Astrocyte (in vitro differentiated cells and primary cell): ENCODE measurements around the gene MAGI3. TPM values are rescaled to one million over a fixed set of nuclear protein-coding genes. Genes with fewer than 3 reads are reported as not detected.
A peak's percentile ranks its signal among the peaks of the same experiment; 100 is the strongest.

Experiments
- DNase-seq: peaks from one replicate; pipeline ENCODE4 v3.0.0-alpha.2; 2010; ENCODE audit warnings: low read depth
- FAIRE-seq: peaks from 2 replicates; lab custom pipeline; 2011; peaks lifted over from hg19 to GRCh38; lab: Jason Lieb, UNC
- H2AFZ ChIP-seq: 2 replicates; pipeline ENCODE4 v1.6.0; 2012; ENCODE audit warnings: low read depth, low read length, inconsistent platforms
- H3K27ac ChIP-seq: 2 replicates; pipeline ENCODE4 v1.5.1; 2011; ENCODE audit warnings: low read depth, low read length, inconsistent platforms
- H3K27me3 ChIP-seq: 2 replicates; pipeline ENCODE4 v1.6.0; 2011; ENCODE audit warnings: low read length, inconsistent platforms; ENCODE audit not compliant: insufficient read depth
- H3K36me3 ChIP-seq: 2 replicates; pipeline ENCODE4 v1.5.1; 2011; ENCODE audit warnings: low read length, inconsistent platforms; ENCODE audit not compliant: insufficient read depth
- H3K4me1 ChIP-seq: 2 replicates; pipeline ENCODE4 v1.5.1; 2011; ENCODE audit warnings: low read length, inconsistent platforms; ENCODE audit not compliant: insufficient read depth
- H3K4me2 ChIP-seq: 2 replicates; pipeline ENCODE4 v1.6.0; 2012; ENCODE audit warnings: low read length, inconsistent platforms
- H3K4me3 ChIP-seq: 2 replicates; pipeline ENCODE4 v1.5.1; 2011; ENCODE audit warnings: low read depth, mild to moderate bottlenecking, low read length, inconsistent platforms; ENCODE audit not compliant: insufficient read depth
- H3K79me2 ChIP-seq: 2 replicates; pipeline ENCODE4 v1.6.0; 2012; ENCODE audit warnings: mild to moderate bottlenecking, low read length, inconsistent platforms; ENCODE audit not compliant: insufficient read depth
- H3K9ac ChIP-seq: 2 replicates; pipeline ENCODE4 v1.6.0; 2012; ENCODE audit warnings: mild to moderate bottlenecking, low read length, inconsistent platforms
- H3K9me3 ChIP-seq: 2 replicates; pipeline ENCODE4 v1.5.1; 2012; ENCODE audit warnings: low read depth, mild to moderate bottlenecking, low read length, inconsistent platforms; ENCODE audit not compliant: insufficient read depth
- H4K20me1 ChIP-seq: 2 replicates; pipeline ENCODE4 v1.6.0; 2012; ENCODE audit warnings: low read length, inconsistent platforms; ENCODE audit not compliant: insufficient read depth
- H3K27ac Mint-ChIP-seq: one replicate; pipeline ENCODE4 v1.8.0; 2021; ENCODE audit warnings: mild to moderate bottlenecking, mixed read lengths; ENCODE audit not compliant: unreplicated experiment
- H3K27me3 Mint-ChIP-seq: one replicate; pipeline ENCODE4 v1.8.0; 2021; ENCODE audit warnings: low read depth, mixed read lengths; ENCODE audit not compliant: unreplicated experiment
- H3K36me3 Mint-ChIP-seq: one replicate; pipeline ENCODE4 v1.8.0; 2021; ENCODE audit warnings: low read depth, mixed read lengths; ENCODE audit not compliant: unreplicated experiment
- H3K4me1 Mint-ChIP-seq: one replicate; pipeline ENCODE4 v1.8.0; 2021; ENCODE audit warnings: low read depth, mixed read lengths; ENCODE audit not compliant: unreplicated experiment
- H3K4me3 Mint-ChIP-seq: one replicate; pipeline ENCODE4 v1.8.0; 2021; ENCODE audit warnings: mild to moderate bottlenecking, moderate library complexity, mixed read lengths; ENCODE audit not compliant: unreplicated experiment
- H3K9me3 Mint-ChIP-seq: one replicate; pipeline ENCODE4 v1.8.0; 2021; ENCODE audit warnings: mild to moderate bottlenecking, mixed read lengths; ENCODE audit not compliant: unreplicated experiment
- CTCF ChIP-seq: IDR thresholded peaks from 2 replicates; pipeline ENCODE4 v1.5.1; 2011; ENCODE audit warnings: low read depth, mild to moderate bottlenecking, inconsistent platforms, low read length, moderate library complexity; ENCODE audit not compliant: insufficient read depth
- EZH2 ChIP-seq: IDR thresholded peaks from 2 replicates; pipeline ENCODE4 v1.6.1; 2012; ENCODE audit warnings: mild to moderate bottlenecking, low read length, inconsistent platforms; ENCODE audit not compliant: insufficient read depth
- total RNA-seq: library from RNA; stranded (reverse); gene quantifications from 2 replicates; pipeline ENCODE4 v1.2.1, GENCODE V29; 2021

MAGI3 gene
- total RNA-seq, 1 donor from 2014 or later: 16.5 TPM

GRCh38 chr1:113660088-113660487 is 269.8 kb downstream of the MAGI3 start:
- H3K27ac Mint-ChIP-seq: no peak overlapping the region
- no peak overlapping the region for H3K9ac ChIP-seq
- no peaks in the 10 kb centered on the region for H3K9me3 ChIP-seq
- H3K9me3 Mint-ChIP-seq: no peaks in the 10 kb centered on the region
- no peaks in the 10 kb centered on the region for H3K27me3 Mint-ChIP-seq
- H3K4me1 ChIP-seq: peaks cover 6% of the 10 kb centered on the region
- FAIRE-seq: no peak
- H3K36me3 ChIP-seq: no peaks in the 10 kb centered on the region
- no peak overlapping the region for H3K27ac ChIP-seq
- peaks cover 6% of the 10 kb centered on the region for H3K36me3 Mint-ChIP-seq
- no peak for DNase-seq
- no peaks in the 10 kb centered on the region for H4K20me1 ChIP-seq
- H3K27me3 ChIP-seq: no peaks in the 10 kb centered on the region
- H3K79me2 ChIP-seq: no peaks in the 10 kb centered on the region
- no peak overlapping the region for H3K4me2 ChIP-seq
- no peak for TF ChIP-seq EZH2
- TF ChIP-seq CTCF: no peak
- no peak overlapping the region for H2AFZ ChIP-seq
- H3K4me3 ChIP-seq: no peak overlapping the region
- H3K4me1 Mint-ChIP-seq: peaks cover 9% of the 10 kb centered on the region
- no peak overlapping the region for H3K4me3 Mint-ChIP-seq

GRCh38 chr1:113662101-113662500 is 271.8 kb downstream of the MAGI3 start:
- DNase-seq (no peak), FAIRE-seq (no peak)
- no peak for TF ChIP-seq CTCF
- no peak for TF ChIP-seq EZH2
- H4K20me1 ChIP-seq: no peaks in the 10 kb centered on the region
- Mint-ChIP-seq H3K36me3 (peaks cover 13% of the 10 kb centered on the region), H3K27me3 (no peaks in the 10 kb centered on the region), H3K4me1 (peaks cover 9% of the 10 kb centered on the region), H3K27ac (no peak overlapping the region), H3K9me3 (peaks cover 2% of the 10 kb centered on the region), H3K4me3 (no peak overlapping the region)
- H3K4me3 ChIP-seq: no peak overlapping the region
- H3K27me3 ChIP-seq: no peaks in the 10 kb centered on the region
- H3K4me2 ChIP-seq: no peak overlapping the region
- no peaks in the 10 kb centered on the region for H3K79me2 ChIP-seq
- no peaks in the 10 kb centered on the region for H3K9me3 ChIP-seq
- no peak overlapping the region for H2AFZ ChIP-seq
- no peaks in the 10 kb centered on the region for H3K36me3 ChIP-seq
- no peak overlapping the region for H3K9ac ChIP-seq
- no peak overlapping the region for H3K27ac ChIP-seq
- H3K4me1 ChIP-seq: peaks cover 6% of the 10 kb centered on the region

- DNase-seq (peak; percentile 52), FAIRE-seq (no peak)
- Mint-ChIP-seq H3K9me3 (peaks cover 2% of the 10 kb centered on the region), H3K4me3 (no peak overlapping the region), H3K4me1 (peaks cover 9% of the 10 kb centered on the region), H3K27ac (no peak overlapping the region), H3K36me3 (peaks cover 13% of the 10 kb centered on the region), H3K27me3 (no peaks in the 10 kb centered on the region)
- H3K9ac ChIP-seq: no peak overlapping the region
- peak overlapping the region; percentile 12 for H3K4me2 ChIP-seq
- H3K79me2 ChIP-seq: no peaks in the 10 kb centered on the region
- H3K4me1 ChIP-seq: peaks cover 6% of the 10 kb centered on the region
- H3K27ac ChIP-seq: peak overlapping the region; percentile 18
- no peaks in the 10 kb centered on the region for H3K27me3 ChIP-seq
- H2AFZ ChIP-seq: no peak overlapping the region
- no peak for TF ChIP-seq EZH2
- TF ChIP-seq CTCF: no peak
- H3K4me3 ChIP-seq: no peak overlapping the region
- H3K9me3 ChIP-seq: no peaks in the 10 kb centered on the region
- no peaks in the 10 kb centered on the region for H4K20me1 ChIP-seq
- H3K36me3 ChIP-seq: no peaks in the 10 kb centered on the region
These were observed 273.0 kb downstream of the MAGI3 start for GRCh38 chr1:113663165-113663951.
